Neural progenitor cell (in vitro differentiated cells): ENCODE results near the gene GREM2. TPM values are rescaled to one million over a fixed set of nuclear protein-coding genes. Genes with fewer than 3 reads are reported as not detected.

ENCODE experiments used
- DNase-seq: peaks from one replicate; pipeline ENCODE4 v3.0.0-alpha.2; 2016; ENCODE audit warnings: low spot score
- H2AFZ ChIP-seq: fragments of 200-600 bp; sonication (generic); replicated peaks from 2 replicates; pipeline ENCODE4 v1.6.1; 2016; ENCODE audit warnings: antibody characterized with exemption
- H3F3A ChIP-seq: fragments of 200-600 bp; sonication (generic); 2 replicates; pipeline ENCODE4 v1.6.1; 2016; ENCODE audit warnings: antibody characterized with exemption, low read depth
- H3K27ac ChIP-seq: fragments of 200-600 bp; sonication (generic); 2 replicates; pipeline ENCODE4 v1.5.1; 2016; ENCODE audit warnings: mild to moderate bottlenecking
- H3K27me3 ChIP-seq: fragments of 200-600 bp; sonication (generic); 2 replicates; pipeline ENCODE4 v1.6.1; 2016; ENCODE audit warnings: mild to moderate bottlenecking, moderate library complexity
- H3K36me3 ChIP-seq: fragments of 200-600 bp; sonication (generic); 2 replicates; pipeline ENCODE4 v1.5.1; 2016
- H3K4me1 ChIP-seq: fragments of 200-600 bp; sonication (generic); 2 replicates; pipeline ENCODE4 v1.6.1; 2016; ENCODE audit warnings: mixed run types
- H3K4me2 ChIP-seq: fragments of 200-600 bp; sonication (generic); 2 replicates; pipeline ENCODE4 v1.6.1; 2016
- H3K4me3 ChIP-seq: fragments of 200-600 bp; sonication (generic); 2 replicates; pipeline ENCODE4 v1.5.1; 2016
- H3K79me2 ChIP-seq: fragments of 200-600 bp; sonication (generic); 2 replicates; pipeline ENCODE4 v1.6.1; 2016; ENCODE audit warnings: low read depth
- H3K9ac ChIP-seq: fragments of 200-600 bp; sonication (generic); 2 replicates; pipeline ENCODE4 v1.6.1; 2016
- H3K9me3 ChIP-seq: fragments of 200-600 bp; sonication (generic); 2 replicates; pipeline ENCODE4 v1.5.1; 2016; ENCODE audit warnings: low read depth
- H4K20me1 ChIP-seq: fragments of 200-600 bp; sonication (generic); 2 replicates; pipeline ENCODE4 v1.6.1; 2016; ENCODE audit warnings: low read depth
- H3K27ac Mint-ChIP-seq: 3 replicates; pipeline ENCODE4 v1.8.0; 2021; ENCODE audit warnings: mixed read lengths
- H3K27me3 Mint-ChIP-seq: 2 replicates; pipeline ENCODE4 v1.8.0; 2022; ENCODE audit warnings: low read depth, mild to moderate bottlenecking, inconsistent platforms, moderate library complexity, mixed read lengths; ENCODE audit not compliant: insufficient read depth
- H3K36me3 Mint-ChIP-seq: 3 replicates; pipeline ENCODE4 v1.8.0; 2021; ENCODE audit warnings: mixed read lengths
- H3K4me1 Mint-ChIP-seq: 3 replicates; pipeline ENCODE4 v1.8.0; 2021; ENCODE audit warnings: mixed read lengths
- H3K4me3 Mint-ChIP-seq: 3 replicates; pipeline ENCODE4 v1.8.0; 2021; ENCODE audit warnings: mild to moderate bottlenecking, moderate library complexity, mixed read lengths
- H3K9me3 Mint-ChIP-seq: 3 replicates; pipeline ENCODE4 v1.8.0; 2020; ENCODE audit warnings: mixed read lengths
- CTCF ChIP-seq: fragments of 200-600 bp; sonication (generic); IDR thresholded peaks from 2 replicates; pipeline ENCODE4 v1.5.1; 2017; ENCODE audit warnings: antibody characterized with exemption, mild to moderate bottlenecking
- EZH2 ChIP-seq: fragments of 200-600 bp; sonication (generic); IDR thresholded peaks from 2 replicates; pipeline ENCODE4 v1.6.1; 2017; ENCODE audit warnings: antibody characterized with exemption, mild to moderate bottlenecking, moderate library complexity
- EZH2phosphoT487 ChIP-seq: fragments of 200-600 bp; sonication (generic); IDR thresholded peaks from 2 replicates; pipeline ENCODE4 v1.6.1; 2017; ENCODE audit warnings: antibody characterized with exemption
- small RNA-seq: library from RNA; depleted of rRNA; stranded (forward); fragments of <200 nt; gene quantifications from one replicate; pipeline ENCODE3, GENCODE V24; 2015
- total RNA-seq: library from RNA; depleted of rRNA; stranded (reverse); fragments of >200 nt; gene quantifications from 2 replicates; pipeline ENCODE4 v1.2.3, GENCODE V29; 2015; ENCODE audit warnings: low replicate concordance

Gene GREM2
- total RNA-seq, 1 donor from 2014 or later: not detected

GRCh38 chr1:240445369-240445768, 166.6 kb downstream of the GREM2 start:
- Histone ChIP-seq H3K27ac (no peak overlapping the region), H2AFZ (no peak overlapping the region), H3K27me3 (no peaks in the 10 kb centered on the region), H4K20me1 (no peaks in the 10 kb centered on the region), H3K9me3 (no peaks in the 10 kb centered on the region), H3K79me2 (no peaks in the 10 kb centered on the region), H3K4me2 (no peak overlapping the region), H3F3A (no peaks in the 10 kb centered on the region), H3K4me1 (no peaks in the 10 kb centered on the region), H3K4me3 (no peak overlapping the region), H3K9ac (no peak overlapping the region), H3K36me3 (no peaks in the 10 kb centered on the region)
- Mint-ChIP-seq H3K4me3 (no peak overlapping the region), H3K36me3 (peaks cover 16% of the 10 kb centered on the region), H3K4me1 (no peaks in the 10 kb centered on the region), H3K27me3 (no peaks in the 10 kb centered on the region), H3K9me3 (no peaks in the 10 kb centered on the region), H3K27ac (no peak overlapping the region)
- DNase-seq: no peak
- TF ChIP-seq EZH2phosphoT487: no peak
- no peak for TF ChIP-seq CTCF
- TF ChIP-seq EZH2: no peak

GRCh38 chr1:240441669-240442068, 170.3 kb downstream of the GREM2 start:
- no peak overlapping the region for H2AFZ ChIP-seq
- no peaks in the 10 kb centered on the region for H3K9me3 ChIP-seq
- H3F3A ChIP-seq: no peaks in the 10 kb centered on the region
- no peaks in the 10 kb centered on the region for H3K4me1 ChIP-seq
- H3K9me3 Mint-ChIP-seq: no peaks in the 10 kb centered on the region
- H3K36me3 Mint-ChIP-seq: peaks cover 7% of the 10 kb centered on the region
- no peak for TF ChIP-seq EZH2phosphoT487
- TF ChIP-seq EZH2: no peak
- no peak for TF ChIP-seq CTCF
- no peaks in the 10 kb centered on the region for H3K36me3 ChIP-seq
- H3K79me2 ChIP-seq: no peaks in the 10 kb centered on the region
- no peak overlapping the region for H3K27ac Mint-ChIP-seq
- no peak overlapping the region for H3K9ac ChIP-seq
- H3K4me3 ChIP-seq: no peak overlapping the region
- no peak for DNase-seq
- H3K27me3 Mint-ChIP-seq: no peaks in the 10 kb centered on the region
- no peaks in the 10 kb centered on the region for H3K4me1 Mint-ChIP-seq
- no peak overlapping the region for H3K27ac ChIP-seq
- no peak overlapping the region for H3K4me3 Mint-ChIP-seq
- no peaks in the 10 kb centered on the region for H4K20me1 ChIP-seq
- H3K4me2 ChIP-seq: no peak overlapping the region
- no peaks in the 10 kb centered on the region for H3K27me3 ChIP-seq

Small RNAs within 50 kb of the gene (small RNA-seq; reads per million reads assigned to genes)
- not detected for gene RNU5F-8P
